Liver (tissue), 5 donors: ENCODE data around the gene MBOAT1. TPM values are rescaled to one million over a fixed set of nuclear protein-coding genes. Genes with fewer than 3 reads are reported as not detected.

Experiments
- FOXA1 ChIP-seq: IDR thresholded peaks from 2 replicates; pipeline ENCODE4 v1.6.1; 2016; ENCODE audit warnings: antibody characterized with exemption
- REST ChIP-seq: IDR thresholded peaks from 2 replicates; pipeline ENCODE4 v1.6.1; 2016; ENCODE audit warnings: antibody characterized with exemption, mild to moderate bottlenecking
- polyA plus RNA-seq, 2 donors: library from polyadenylated mRNA; stranded (reverse) in 1 of 2; unstranded in 1 of 2; fragments of 200-250 nt in 1 of 2; fragments of >200 nt in 1 of 2; fragmentation: Nextera tagmentation in 1 of 2; extraction: Ambion mirVana in 1 of 2; gene quantifications; one replicate each; pipeline versions ENCODE4 v1.2.1 to v1.2.3, GENCODE V29; 2013 to 2015
- total RNA-seq, 2 donors: library from RNA; depleted of rRNA; stranded (reverse); fragments of >200 nt; gene quantifications; one replicate each; pipeline ENCODE4 v1.2.3, GENCODE V29; 2014
- TF ChIP-seq, protein P1 (sequence below): fragments of 150-350 bp; IDR thresholded peaks from 2 replicates; pipeline ENCODE4 v1.5.1; 2017; ENCODE audit warnings: improper control_type of control experiment, low read depth, low read length; ENCODE audit not compliant: missing input control
- donor health status: healthy.
- donor health status: healthy.
- donor health status: healthy.

Gene MBOAT1
- total and polyA plus RNA-seq, 4 donors: 1.2 to 9.3 (median 3.3) TPM

DNA sequence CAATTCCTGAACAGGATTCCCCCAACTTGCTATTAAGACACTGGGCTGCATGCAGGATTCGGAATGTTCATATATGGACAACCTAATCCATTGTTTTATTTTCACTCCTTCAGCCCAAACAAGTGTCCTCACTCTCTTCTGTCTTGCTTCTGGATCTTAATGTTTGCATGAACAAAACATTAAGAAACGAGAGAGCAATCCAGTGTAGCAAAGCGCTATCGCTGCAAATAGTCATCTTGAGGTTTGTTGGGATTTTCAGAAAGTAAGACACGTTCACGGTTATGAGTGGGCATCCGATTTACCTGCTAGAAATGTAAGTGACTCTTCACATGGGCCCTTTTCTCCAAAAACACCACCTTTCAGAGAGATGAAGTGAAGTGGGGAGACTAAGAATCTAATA is 156.4 kb downstream of the MBOAT1 start (continued):
- TF ChIP-seq REST: no peak
- TF ChIP-seq FOXA1: no peak
- TF ChIP-seq, protein P1, sequence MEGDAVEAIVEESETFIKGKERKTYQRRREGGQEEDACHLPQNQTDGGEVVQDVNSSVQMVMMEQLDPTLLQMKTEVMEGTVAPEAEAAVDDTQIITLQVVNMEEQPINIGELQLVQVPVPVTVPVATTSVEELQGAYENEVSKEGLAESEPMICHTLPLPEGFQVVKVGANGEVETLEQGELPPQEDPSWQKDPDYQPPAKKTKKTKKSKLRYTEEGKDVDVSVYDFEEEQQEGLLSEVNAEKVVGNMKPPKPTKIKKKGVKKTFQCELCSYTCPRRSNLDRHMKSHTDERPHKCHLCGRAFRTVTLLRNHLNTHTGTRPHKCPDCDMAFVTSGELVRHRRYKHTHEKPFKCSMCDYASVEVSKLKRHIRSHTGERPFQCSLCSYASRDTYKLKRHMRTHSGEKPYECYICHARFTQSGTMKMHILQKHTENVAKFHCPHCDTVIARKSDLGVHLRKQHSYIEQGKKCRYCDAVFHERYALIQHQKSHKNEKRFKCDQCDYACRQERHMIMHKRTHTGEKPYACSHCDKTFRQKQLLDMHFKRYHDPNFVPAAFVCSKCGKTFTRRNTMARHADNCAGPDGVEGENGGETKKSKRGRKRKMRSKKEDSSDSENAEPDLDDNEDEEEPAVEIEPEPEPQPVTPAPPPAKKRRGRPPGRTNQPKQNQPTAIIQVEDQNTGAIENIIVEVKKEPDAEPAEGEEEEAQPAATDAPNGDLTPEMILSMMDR: no peak

Other genes starting within 250 kb of the MBOAT1 start
- gene E2F3, start 189.4 kb upstream of the MBOAT1 start, total RNA-seq: 1 to 10 TPM; 1.6 to 5.0 TPM
- 1 to 10 TPM; 1.4 to 2.2 TPM for gene E2F3, start 189.4 kb upstream of the MBOAT1 start, polyA plus RNA-seq